NCI-H2107 (cell line): ENCODE results near the gene TRRAP.
A peak's percentile ranks its signal among the peaks of the same experiment; 100 is the strongest.

Experiments used
- DNase-seq: peaks from one replicate; lab custom pipeline; 2025; lab: John Stamatoyannopoulos, UW

The TRRAP gene

GRCh38 chr7:98900815-98901214 lies 22.5 kb downstream of the TRRAP start:
- DNase-seq = no peak

- DNase-seq = no peak
These were observed 24.2 kb downstream of the TRRAP start for GRCh38 chr7:98902523-98902922.

- DNase-seq = no peak
These were observed 24.9 kb downstream of the TRRAP start for GRCh38 chr7:98903246-98903645.

- no peak for DNase-seq
These were observed 29.2 kb downstream of the TRRAP start for GRCh38 chr7:98907570-98907969.

- no peak for DNase-seq
These were observed 30.3 kb downstream of the TRRAP start for GRCh38 chr7:98908585-98908984.

GRCh38 chr7:98909487-98909886 lies 31.2 kb downstream of the TRRAP start:
- no peak for DNase-seq

GRCh38 chr7:98910427-98910826 lies 32.1 kb downstream of the TRRAP start:
- DNase-seq = no peak

GRCh38 chr7:98911916-98912315 lies 33.6 kb downstream of the TRRAP start:
- DNase-seq = no peak

GRCh38 chr7:98913026-98913425 lies 34.7 kb downstream of the TRRAP start:
- peak; percentile 41 for DNase-seq

GRCh38 chr7:98913612-98914011 lies 35.3 kb downstream of the TRRAP start:
- no peak for DNase-seq

GRCh38 chr7:98917331-98917730 lies 39.0 kb downstream of the TRRAP start:
- no peak for DNase-seq

- DNase-seq = no peak
These were observed 43.5 kb downstream of the TRRAP start for GRCh38 chr7:98921608-98922372.

- no peak for DNase-seq
These were observed 44.3 kb downstream of the TRRAP start for GRCh38 chr7:98922392-98923187.

- DNase-seq = no peak
These were observed 45.2 kb downstream of the TRRAP start for GRCh38 chr7:98923512-98923911.

GRCh38 chr7:98927125-98927524 lies 48.8 kb downstream of the TRRAP start:
- DNase-seq = no peak

- no peak for DNase-seq
These were observed 52.1 kb downstream of the TRRAP start for GRCh38 chr7:98930464-98930863.

- DNase-seq = no peak
These were observed 52.6 kb downstream of the TRRAP start for GRCh38 chr7:98930921-98931320.

GRCh38 chr7:98933321-98933720 lies 55.0 kb downstream of the TRRAP start:
- DNase-seq = no peak

GRCh38 chr7:98934267-98934666 lies 55.9 kb downstream of the TRRAP start:
- DNase-seq = no peak

GRCh38 chr7:98935811-98936210 lies 57.5 kb downstream of the TRRAP start:
- DNase-seq = no peak

GRCh38 chr7:98943336-98943735 lies 65.0 kb downstream of the TRRAP start:
- no peak for DNase-seq

GRCh38 chr7:98944386-98944785 lies 66.1 kb downstream of the TRRAP start:
- no peak for DNase-seq

GRCh38 chr7:98945852-98946251 lies 67.5 kb downstream of the TRRAP start:
- DNase-seq = no peak
